ENCODE measurements around the gene CHODL. TPM values are rescaled to one million over a fixed set of nuclear protein-coding genes. Genes with fewer than 3 reads are reported as not detected.

Gene CHODL
- total RNA-seq, 1 donor from 2014 or later = not detected

GRCh38 chr21:18252256-18252655, 7.6 kb downstream of the CHODL start:
- DNase-seq (ENCODE audit: low read depth) = no peak
- H3K36me3 ChIP-seq (ENCODE audit: control insufficient read depth, insufficient read depth, low read length) = no peaks in the 10 kb centered on the region
- H3K4me3 ChIP-seq (ENCODE audit: low read depth, low read length) = no peak overlapping the region
- FAIRE-seq = no peak
- TF ChIP-seq CTCF (IDR thresholded peaks at IDR 0.05; ENCODE audit: insufficient read depth, low read length, severe bottlenecking) = no peak
- no peaks in the 10 kb centered on the region for H3K27me3 ChIP-seq (ENCODE audit: control insufficient read depth, insufficient read depth, low read length)

- Histone ChIP-seq H3K36me3 (ENCODE audit: control insufficient read depth, insufficient read depth, low read length) (no peaks in the 10 kb centered on the region), H3K27me3 (ENCODE audit: control insufficient read depth, insufficient read depth, low read length) (no peaks in the 10 kb centered on the region), H3K4me3 (ENCODE audit: low read depth, low read length) (no peak overlapping the region)
- no peak for TF ChIP-seq CTCF (IDR thresholded peaks at IDR 0.05; ENCODE audit: insufficient read depth, low read length, severe bottlenecking)
- DNase-seq (ENCODE audit: low read depth) (no peak), FAIRE-seq (no peak)
These were observed 8.0 kb downstream of the CHODL start for GRCh38 chr21:18252680-18253079.

GRCh38 chr21:18253221-18253620, 8.6 kb downstream of the CHODL start:
- no peak for TF ChIP-seq CTCF (IDR thresholded peaks at IDR 0.05; ENCODE audit: insufficient read depth, low read length, severe bottlenecking)

GRCh38 chr21:18253799-18254198, 9.2 kb downstream of the CHODL start:
- no peak overlapping the region for H3K4me3 ChIP-seq (ENCODE audit: low read depth, low read length)
- DNase-seq (ENCODE audit: low read depth) (no peak), FAIRE-seq (no peak)
- H3K27me3 ChIP-seq (ENCODE audit: control insufficient read depth, insufficient read depth, low read length) = no peaks in the 10 kb centered on the region
- no peaks in the 10 kb centered on the region for H3K36me3 ChIP-seq (ENCODE audit: control insufficient read depth, insufficient read depth, low read length)
- no peak for TF ChIP-seq CTCF (IDR thresholded peaks at IDR 0.05; ENCODE audit: insufficient read depth, low read length, severe bottlenecking)

More at GRCh38 chr21:18253221-18253620, 8.6 kb downstream of the CHODL start:
- H3K36me3 ChIP-seq (ENCODE audit: control insufficient read depth, insufficient read depth, low read length) = no peaks in the 10 kb centered on the region
- DNase-seq (ENCODE audit: low read depth) (no peak), FAIRE-seq (no peak)
- no peaks in the 10 kb centered on the region for H3K27me3 ChIP-seq (ENCODE audit: control insufficient read depth, insufficient read depth, low read length)
- H3K4me3 ChIP-seq (ENCODE audit: low read depth, low read length) = no peak overlapping the region

GRCh38 chr21:18265944-18266343, 21.3 kb downstream of the CHODL start:
- Histone ChIP-seq H3K4me3 (ENCODE audit: low read depth, low read length) (no peak overlapping the region), H3K27me3 (ENCODE audit: control insufficient read depth, insufficient read depth, low read length) (no peaks in the 10 kb centered on the region), H3K36me3 (ENCODE audit: control insufficient read depth, insufficient read depth, low read length) (no peaks in the 10 kb centered on the region)
- FAIRE-seq (no peak), DNase-seq (ENCODE audit: low read depth) (no peak)
- no peak for TF ChIP-seq CTCF (IDR thresholded peaks at IDR 0.05; ENCODE audit: insufficient read depth, low read length, severe bottlenecking)

GRCh38 chr21:18267496-18267895, 22.9 kb downstream of the CHODL start:
- H3K27me3 ChIP-seq (ENCODE audit: control insufficient read depth, insufficient read depth, low read length) = no peaks in the 10 kb centered on the region
- H3K4me3 ChIP-seq (ENCODE audit: low read depth, low read length) = no peak overlapping the region
- H3K36me3 ChIP-seq (ENCODE audit: control insufficient read depth, insufficient read depth, low read length) = no peaks in the 10 kb centered on the region
- DNase-seq (ENCODE audit: low read depth) = no peak
- no peak for FAIRE-seq
- no peak for TF ChIP-seq CTCF (IDR thresholded peaks at IDR 0.05; ENCODE audit: insufficient read depth, low read length, severe bottlenecking)

Data from bronchial epithelial cell (primary cell).